Ishikawa (cell line): ENCODE measurements around the gene PRM2.

Source experiments
- CREB1 ChIP-seq: IDR thresholded peaks from 2 replicates; pipeline ENCODE4 v1.6.1; 2012; ENCODE audit warnings: low read depth
- EGR1 ChIP-seq: IDR thresholded peaks from 2 replicates; pipeline ENCODE4 v1.6.1; 2012
- EP300 ChIP-seq: IDR thresholded peaks from 2 replicates; pipeline ENCODE4 v1.6.1; 2012; ENCODE audit warnings: borderline replicate concordance
- FOXM1 ChIP-seq: IDR thresholded peaks from 2 replicates; pipeline ENCODE4 v1.6.1; 2012; ENCODE audit warnings: low read depth, borderline replicate concordance
- NFIC ChIP-seq: IDR thresholded peaks from 2 replicates; pipeline ENCODE4 v1.6.1; 2012
- RAD21 ChIP-seq: IDR thresholded peaks from 2 replicates; pipeline ENCODE4 v1.6.1; 2012; ENCODE audit warnings: low read depth
- REST ChIP-seq: IDR thresholded peaks from 2 replicates; pipeline ENCODE4 v1.6.1; 2012; ENCODE audit warnings: low read depth, mild to moderate bottlenecking
- TEAD4 ChIP-seq: IDR thresholded peaks from 2 replicates; pipeline ENCODE4 v1.6.1; 2012
- YY1 ChIP-seq: IDR thresholded peaks from 2 replicates; pipeline ENCODE4 v1.6.1; 2012; ENCODE audit warnings: low read depth
- ZBTB7A ChIP-seq: IDR thresholded peaks from 2 replicates; pipeline ENCODE4 v1.6.1; 2012; ENCODE audit warnings: low read depth
- TF ChIP-seq, protein P1 (sequence below): IDR thresholded peaks from 2 replicates; pipeline ENCODE4 v1.6.1; 2012
- TF ChIP-seq, protein P2 (sequence below): IDR thresholded peaks from 2 replicates; pipeline ENCODE4 v1.6.1; 2012

PRM2 gene

DNA sequence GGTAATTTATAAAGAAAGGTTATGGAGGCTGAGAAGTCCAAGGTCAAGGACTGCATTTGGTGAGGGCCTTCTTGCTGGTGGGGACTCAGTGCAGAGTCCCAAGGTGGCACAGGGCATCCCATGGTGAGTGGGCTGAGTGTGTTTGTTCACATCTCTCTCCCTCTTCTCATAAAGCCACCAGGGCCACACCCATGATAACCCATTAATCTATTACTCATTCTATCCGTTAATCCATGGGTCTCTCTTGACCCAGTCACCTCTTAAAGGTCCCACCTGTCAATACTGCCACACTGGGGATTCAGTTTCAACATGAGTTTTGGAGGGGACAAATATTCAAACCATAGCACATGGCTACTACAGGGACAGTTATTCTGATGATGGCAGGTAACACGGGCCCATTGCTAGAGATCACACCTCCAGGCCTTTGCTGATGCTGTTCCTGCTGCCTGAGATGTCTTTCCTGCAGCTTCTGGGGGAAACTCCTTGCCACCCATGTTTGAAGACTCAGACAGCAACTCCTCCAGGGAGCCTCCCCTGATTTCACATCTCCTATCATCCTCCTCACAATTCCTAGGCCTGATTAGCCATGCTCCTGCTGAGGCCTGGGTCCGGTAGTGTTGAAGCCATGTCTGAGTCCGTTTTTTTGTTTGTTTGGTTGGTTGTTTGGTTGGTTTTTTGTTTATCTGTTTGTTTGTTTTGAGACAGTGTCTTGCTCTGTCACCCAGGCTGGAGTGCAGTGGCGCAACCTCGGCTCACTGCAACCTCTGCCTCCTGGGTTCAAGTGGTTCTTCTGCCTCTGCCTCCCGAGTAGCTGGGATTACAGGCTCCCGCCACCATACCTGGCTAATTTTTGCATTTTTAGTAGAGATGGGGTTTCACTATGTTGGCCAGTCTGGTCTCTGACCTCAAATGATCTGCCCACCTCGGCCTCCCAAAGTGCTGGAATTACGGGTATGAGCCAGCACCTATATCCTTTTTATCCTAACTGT, 36.3 kb downstream of the PRM2 start:
- TF ChIP-seq NFIC, result no peak
- no peak for TF ChIP-seq EGR1
- TF ChIP-seq, protein P1, sequence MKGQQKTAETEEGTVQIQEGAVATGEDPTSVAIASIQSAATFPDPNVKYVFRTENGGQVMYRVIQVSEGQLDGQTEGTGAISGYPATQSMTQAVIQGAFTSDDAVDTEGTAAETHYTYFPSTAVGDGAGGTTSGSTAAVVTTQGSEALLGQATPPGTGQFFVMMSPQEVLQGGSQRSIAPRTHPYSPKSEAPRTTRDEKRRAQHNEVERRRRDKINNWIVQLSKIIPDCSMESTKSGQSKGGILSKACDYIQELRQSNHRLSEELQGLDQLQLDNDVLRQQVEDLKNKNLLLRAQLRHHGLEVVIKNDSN, result no peak
- no peak for TF ChIP-seq EP300
- TF ChIP-seq YY1, result no peak
- no peak for TF ChIP-seq ZBTB7A

GRCh38 chr16:11238272-11239202, 37.7 kb downstream of the PRM2 start:
- TF ChIP-seq CREB1 (no peak), TEAD4 (no peak), YY1 (no peak), EGR1 (no peak), FOXM1 (no peak), RAD21 (no peak), ZBTB7A (no peak), REST (no peak)
- TF ChIP-seq, protein P1, result no peak
- TF ChIP-seq, protein P2, sequence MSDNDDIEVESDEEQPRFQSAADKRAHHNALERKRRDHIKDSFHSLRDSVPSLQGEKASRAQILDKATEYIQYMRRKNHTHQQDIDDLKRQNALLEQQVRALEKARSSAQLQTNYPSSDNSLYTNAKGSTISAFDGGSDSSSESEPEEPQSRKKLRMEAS, result no peak

DNA sequence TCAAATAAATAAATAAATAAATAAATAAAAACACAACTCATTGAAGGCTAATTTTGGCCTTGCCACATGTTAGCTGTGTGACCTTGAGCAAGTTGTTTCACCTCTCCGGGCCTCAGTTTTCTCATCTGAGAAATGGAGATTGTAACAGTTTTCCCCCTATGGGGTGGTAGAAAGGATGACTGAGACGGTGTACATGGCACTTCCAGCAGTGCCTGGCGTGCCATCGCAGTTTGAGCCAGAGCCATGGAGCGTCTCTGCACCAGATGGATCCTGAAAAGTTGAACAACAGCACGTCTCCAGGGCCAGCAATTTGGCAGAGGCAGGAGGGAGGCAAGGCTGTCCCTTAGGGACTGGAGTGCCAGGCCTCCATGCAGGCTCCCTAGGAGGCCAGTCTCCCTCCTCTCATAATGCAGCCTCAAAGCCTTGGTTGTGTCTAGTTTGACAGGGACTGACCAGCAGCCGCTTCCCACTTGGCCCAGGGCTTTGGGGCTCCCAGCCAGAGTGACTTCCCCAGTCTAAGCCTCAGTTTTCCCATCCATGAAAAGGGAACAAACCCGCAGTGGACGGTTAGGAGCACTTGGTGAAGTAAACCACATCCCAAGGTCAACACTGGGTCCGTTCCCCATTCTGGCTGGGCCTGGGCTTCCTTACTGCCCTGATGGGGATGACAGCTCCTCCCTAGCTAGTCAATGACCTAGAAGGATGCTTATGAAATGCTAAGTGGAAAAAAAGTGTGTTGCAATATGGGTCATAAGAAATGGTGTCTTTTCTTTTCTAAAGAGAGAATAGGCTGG, 39.6 kb downstream of the PRM2 start:
- TF ChIP-seq, protein P2, result no peak
- TF ChIP-seq EP300, result no peak
- no peak for TF ChIP-seq REST
- no peak for TF ChIP-seq RAD21
- TF ChIP-seq YY1, result no peak

GRCh38 chr16:11235703-11235991, 40.6 kb downstream of the PRM2 start:
- TF ChIP-seq ZBTB7A (no peak), EGR1 (no peak)

- TF ChIP-seq FOXM1, result no peak
These were observed 41.2 kb downstream of the PRM2 start for GRCh38 chr16:11234884-11235702.
